Measurements from ENCODE around the gene CRNKL1.
A peak's percentile ranks its signal among the peaks of the same experiment; 100 is the strongest.

CRNKL1 gene

DNA sequence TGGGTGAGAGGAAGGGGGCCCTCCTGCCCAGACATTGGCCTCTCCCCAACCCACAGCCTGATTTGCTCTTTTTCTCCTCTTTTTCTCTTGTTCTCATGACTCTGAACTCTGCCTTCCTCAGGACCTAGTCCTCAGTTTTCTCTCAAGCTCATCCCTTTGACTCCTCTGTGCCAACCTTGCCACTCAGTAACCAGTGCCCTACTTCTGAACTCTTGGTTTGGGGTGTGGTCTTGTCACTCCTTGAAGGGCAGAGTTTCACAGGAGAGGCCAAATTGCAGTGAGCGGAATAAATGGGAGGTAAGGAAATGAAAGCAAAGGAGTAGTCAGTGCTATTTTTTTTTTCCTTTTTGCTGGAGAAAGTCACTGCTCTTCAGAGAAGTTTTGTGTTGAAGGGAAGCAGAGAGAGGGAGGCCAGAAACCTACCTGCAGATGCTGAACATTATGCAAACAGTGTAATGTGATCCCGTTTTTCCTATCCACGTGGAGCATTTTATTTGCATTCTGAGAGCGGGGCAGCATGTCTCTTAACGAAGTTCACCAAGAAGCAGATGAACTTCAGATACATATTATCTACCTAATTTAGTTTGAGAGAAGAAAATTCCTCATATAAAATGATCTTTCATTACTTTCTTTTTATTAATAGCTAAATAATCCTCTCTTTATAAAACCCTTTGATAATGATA is 27.0 kb upstream of the CRNKL1 start:
- Histone ChIP-seq H3K4me1 (ENCODE audit: insufficient read depth, low read length) (peaks cover 6% of the 10 kb centered on the region), H3K36me3 (ENCODE audit: insufficient read depth, low read length) (no peaks in the 10 kb centered on the region), H3K9me3 (ENCODE audit: low read length) (no peaks in the 10 kb centered on the region), H3K27me3 (ENCODE audit: insufficient read depth, low read length) (peaks cover 3% of the 10 kb centered on the region), H3K4me3 (ENCODE audit: low read length) (no peak overlapping the region), H2AFZ (ENCODE audit: low read depth, low read length) (no peak overlapping the region)

DNA sequence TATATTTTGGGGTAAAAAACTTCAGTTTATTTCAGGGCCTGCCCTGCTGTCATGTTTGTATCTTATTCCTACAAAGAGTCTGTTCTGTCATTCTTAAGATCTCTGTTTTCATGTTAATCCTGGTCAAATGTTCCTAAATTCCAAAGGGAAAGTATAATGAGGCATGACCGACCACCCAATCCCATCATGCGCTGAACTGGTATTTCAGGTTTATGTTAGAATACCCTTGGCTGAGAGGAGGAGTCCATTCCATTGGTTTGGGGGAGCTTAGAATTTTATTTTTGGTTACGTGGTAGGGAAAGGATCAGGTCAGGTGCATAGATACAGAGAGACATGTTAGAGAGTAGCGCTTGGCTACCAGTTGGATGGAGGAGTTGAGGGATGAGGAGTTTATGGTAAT is 25.8 kb upstream of the CRNKL1 start:
- H2AFZ ChIP-seq (ENCODE audit: low read depth, low read length) = no peak overlapping the region
- no peaks in the 10 kb centered on the region for H3K36me3 ChIP-seq (ENCODE audit: insufficient read depth, low read length)
- peaks cover 17% of the 10 kb centered on the region for H3K4me1 ChIP-seq (ENCODE audit: insufficient read depth, low read length)
- no peak overlapping the region for H3K4me3 ChIP-seq (ENCODE audit: low read length)
- H3K27me3 ChIP-seq (ENCODE audit: insufficient read depth, low read length) = peaks cover 3% of the 10 kb centered on the region
- no peaks in the 10 kb centered on the region for H3K9me3 ChIP-seq (ENCODE audit: low read length)

DNA sequence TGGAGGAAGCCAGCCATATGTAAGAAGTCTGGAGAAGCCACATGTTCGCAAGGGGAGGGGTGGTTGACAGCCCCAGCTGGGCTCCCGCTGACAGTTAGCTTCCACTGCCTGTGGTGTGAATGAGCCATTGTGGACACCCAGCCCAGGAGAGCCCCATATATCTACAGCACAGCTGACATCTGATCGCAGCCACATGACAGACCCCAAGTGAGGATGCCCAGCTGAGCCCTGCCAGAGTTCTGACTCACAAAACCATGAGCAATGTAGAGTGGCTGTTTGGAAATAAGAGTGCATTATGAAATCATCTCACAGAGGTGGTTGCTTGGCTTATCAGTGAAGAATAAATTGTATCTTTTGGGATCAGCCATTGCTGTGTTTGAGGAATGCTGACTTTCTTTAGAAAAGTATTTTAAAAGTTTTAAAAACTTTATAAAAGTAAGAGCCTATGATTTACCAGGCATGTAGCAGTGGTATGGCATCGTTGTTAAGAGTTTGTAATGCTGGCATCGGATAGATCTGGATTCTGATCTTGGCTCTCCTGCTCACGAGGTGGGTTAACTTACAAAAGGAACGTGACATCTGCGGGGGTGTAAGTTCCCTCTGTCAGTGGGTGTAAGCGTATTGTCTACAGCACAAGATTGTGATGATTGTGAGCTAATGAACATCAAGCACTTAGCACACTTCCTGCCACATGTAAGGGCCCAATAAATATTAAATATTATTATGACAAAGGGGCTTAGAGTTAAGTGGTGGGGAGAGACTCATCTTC is 24.2 kb upstream of the CRNKL1 start:
- Histone ChIP-seq H3K27me3 (ENCODE audit: insufficient read depth, low read length) (no peaks in the 10 kb centered on the region), H3K9me3 (ENCODE audit: low read length) (no peaks in the 10 kb centered on the region), H3K4me3 (ENCODE audit: low read length) (no peak overlapping the region), H3K36me3 (ENCODE audit: insufficient read depth, low read length) (no peaks in the 10 kb centered on the region), H3K4me1 (ENCODE audit: insufficient read depth, low read length) (peaks cover 17% of the 10 kb centered on the region), H2AFZ (ENCODE audit: low read depth, low read length) (no peak overlapping the region)

DNA sequence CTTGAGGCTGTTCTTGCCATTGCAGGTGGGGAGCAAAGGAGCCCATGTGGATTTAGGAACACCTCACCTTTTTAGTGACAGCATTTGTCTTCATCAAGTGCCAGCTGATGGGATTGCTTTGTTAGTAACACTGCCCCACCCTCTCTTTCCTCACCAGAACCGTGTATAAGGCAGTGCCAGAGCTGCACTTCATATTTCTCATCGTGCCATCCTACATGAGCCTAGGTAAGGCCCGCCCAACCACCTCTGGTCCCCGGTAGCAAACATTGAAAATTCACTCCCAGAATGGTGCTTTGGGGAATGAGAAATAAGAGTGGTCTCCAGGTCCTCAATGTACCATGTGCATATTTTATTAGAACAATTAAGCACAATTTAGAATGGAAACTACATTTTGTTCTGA is 22.8 kb upstream of the CRNKL1 start:
- Histone ChIP-seq H3K27me3 (ENCODE audit: insufficient read depth, low read length) (no peaks in the 10 kb centered on the region), H2AFZ (ENCODE audit: low read depth, low read length) (no peak overlapping the region), H3K9me3 (ENCODE audit: low read length) (no peaks in the 10 kb centered on the region), H3K36me3 (ENCODE audit: insufficient read depth, low read length) (no peaks in the 10 kb centered on the region), H3K4me3 (ENCODE audit: low read length) (no peak overlapping the region), H3K4me1 (ENCODE audit: insufficient read depth, low read length) (peaks cover 17% of the 10 kb centered on the region)

DNA sequence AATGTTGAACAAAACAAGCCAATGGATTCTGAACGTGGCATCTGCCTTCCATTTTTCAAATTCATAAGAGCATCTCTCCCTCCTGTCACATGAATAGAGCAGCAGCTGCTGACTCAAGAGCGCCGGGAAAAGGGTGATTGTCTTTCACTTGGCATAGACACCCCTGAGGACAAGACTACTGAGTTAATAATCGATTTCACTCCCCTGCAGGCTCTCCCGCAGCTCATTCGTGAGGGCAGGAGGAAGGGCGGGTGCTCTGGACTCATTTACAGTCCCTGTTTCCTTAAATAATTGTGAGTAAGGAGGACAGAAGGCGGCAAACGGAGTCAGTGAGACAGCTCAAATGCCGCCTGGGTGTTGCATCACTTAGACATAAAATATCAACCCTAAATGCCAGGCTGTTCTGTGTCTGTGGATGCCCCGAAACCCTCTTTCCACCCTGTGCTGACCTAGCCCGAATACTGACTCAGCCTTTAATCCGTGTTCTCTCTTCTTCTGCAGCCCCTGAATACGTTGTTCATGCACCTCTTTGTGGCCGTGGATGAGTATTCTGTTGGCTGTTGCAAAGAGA is 21.6 kb upstream of the CRNKL1 start:
- Histone ChIP-seq H3K36me3 (ENCODE audit: insufficient read depth, low read length) (no peaks in the 10 kb centered on the region), H3K4me1 (ENCODE audit: insufficient read depth, low read length) (peaks cover 17% of the 10 kb centered on the region), H3K9me3 (ENCODE audit: low read length) (no peaks in the 10 kb centered on the region), H2AFZ (ENCODE audit: low read depth, low read length) (peak overlapping the region; percentile 8), H3K27me3 (ENCODE audit: insufficient read depth, low read length) (no peaks in the 10 kb centered on the region), H3K4me3 (ENCODE audit: low read length) (no peak overlapping the region)

DNA sequence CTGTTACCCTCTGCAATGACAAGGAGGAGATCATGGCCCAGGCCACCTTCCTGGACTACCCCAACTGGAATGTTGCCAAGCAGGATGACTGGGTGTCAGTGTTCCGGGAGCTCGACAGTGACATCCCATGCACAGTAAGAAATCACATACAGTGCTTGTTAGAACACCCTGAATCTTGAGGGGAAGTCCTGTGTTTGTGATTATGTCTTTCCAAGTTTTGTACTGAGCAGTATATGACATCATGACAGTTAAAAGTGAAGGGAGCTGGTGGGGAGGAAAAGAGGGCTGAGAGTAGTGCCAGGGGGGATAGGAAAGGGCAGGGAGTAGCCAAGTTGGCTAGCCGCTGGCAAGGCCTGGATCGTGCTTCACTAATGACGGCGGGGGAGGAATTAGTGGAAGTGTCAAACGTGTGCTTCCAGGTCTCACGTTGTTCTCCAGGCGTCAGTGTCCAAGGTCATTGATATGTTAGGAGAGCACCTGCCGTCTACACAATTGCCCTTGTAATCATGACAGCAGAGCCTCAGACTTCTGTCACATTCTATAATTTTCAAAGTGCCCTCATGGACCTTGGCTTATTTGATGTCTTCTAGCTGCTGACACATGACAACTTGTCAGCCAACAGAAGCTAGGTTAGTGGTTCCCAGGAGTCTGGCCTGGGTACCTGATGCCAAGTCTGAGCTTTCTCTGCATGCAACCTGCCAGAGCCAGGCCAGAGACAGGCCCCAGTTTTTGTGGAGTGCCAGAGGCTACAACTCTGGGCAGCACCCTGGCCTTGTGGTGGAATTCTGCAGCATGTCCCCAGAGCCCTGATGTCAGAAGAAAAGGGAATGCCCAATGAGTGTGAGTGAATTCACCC is 18.8 kb upstream of the CRNKL1 start:
- H2AFZ ChIP-seq (ENCODE audit: low read depth, low read length) = no peak overlapping the region
- H3K36me3 ChIP-seq (ENCODE audit: insufficient read depth, low read length) = no peaks in the 10 kb centered on the region
- no peaks in the 10 kb centered on the region for H3K9me3 ChIP-seq (ENCODE audit: low read length)
- H3K27me3 ChIP-seq (ENCODE audit: insufficient read depth, low read length) = peaks cover 3% of the 10 kb centered on the region
- H3K4me3 ChIP-seq (ENCODE audit: low read length) = no peak overlapping the region
- H3K4me1 ChIP-seq (ENCODE audit: insufficient read depth, low read length) = peaks cover 17% of the 10 kb centered on the region

DNA sequence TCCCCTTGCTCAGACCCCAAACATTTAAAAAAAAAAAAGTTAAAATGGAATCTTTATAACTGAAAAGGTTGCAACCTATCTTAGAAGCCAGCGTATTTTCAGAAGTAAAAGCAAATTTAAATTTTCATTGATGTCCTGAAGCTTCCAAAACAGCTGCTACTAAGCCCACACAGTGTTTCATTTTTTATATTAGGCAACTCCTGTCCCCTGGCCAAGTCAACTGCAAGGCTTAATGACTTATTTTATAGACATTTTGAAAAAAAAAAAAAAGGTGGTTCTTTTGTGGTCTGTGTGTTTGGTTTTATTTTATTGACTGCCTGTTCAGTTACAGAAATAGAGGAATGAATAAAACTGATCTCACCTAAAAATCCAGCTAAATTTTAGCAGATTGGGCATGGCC is 13.1 kb upstream of the CRNKL1 start:
- H3K4me3 ChIP-seq (ENCODE audit: low read length) = no peak overlapping the region
- no peaks in the 10 kb centered on the region for H3K9me3 ChIP-seq (ENCODE audit: low read length)
- peaks cover 3% of the 10 kb centered on the region for H3K27me3 ChIP-seq (ENCODE audit: insufficient read depth, low read length)
- no peaks in the 10 kb centered on the region for H3K4me1 ChIP-seq (ENCODE audit: insufficient read depth, low read length)
- no peak overlapping the region for H2AFZ ChIP-seq (ENCODE audit: low read depth, low read length)
- H3K36me3 ChIP-seq (ENCODE audit: insufficient read depth, low read length) = no peaks in the 10 kb centered on the region

DNA sequence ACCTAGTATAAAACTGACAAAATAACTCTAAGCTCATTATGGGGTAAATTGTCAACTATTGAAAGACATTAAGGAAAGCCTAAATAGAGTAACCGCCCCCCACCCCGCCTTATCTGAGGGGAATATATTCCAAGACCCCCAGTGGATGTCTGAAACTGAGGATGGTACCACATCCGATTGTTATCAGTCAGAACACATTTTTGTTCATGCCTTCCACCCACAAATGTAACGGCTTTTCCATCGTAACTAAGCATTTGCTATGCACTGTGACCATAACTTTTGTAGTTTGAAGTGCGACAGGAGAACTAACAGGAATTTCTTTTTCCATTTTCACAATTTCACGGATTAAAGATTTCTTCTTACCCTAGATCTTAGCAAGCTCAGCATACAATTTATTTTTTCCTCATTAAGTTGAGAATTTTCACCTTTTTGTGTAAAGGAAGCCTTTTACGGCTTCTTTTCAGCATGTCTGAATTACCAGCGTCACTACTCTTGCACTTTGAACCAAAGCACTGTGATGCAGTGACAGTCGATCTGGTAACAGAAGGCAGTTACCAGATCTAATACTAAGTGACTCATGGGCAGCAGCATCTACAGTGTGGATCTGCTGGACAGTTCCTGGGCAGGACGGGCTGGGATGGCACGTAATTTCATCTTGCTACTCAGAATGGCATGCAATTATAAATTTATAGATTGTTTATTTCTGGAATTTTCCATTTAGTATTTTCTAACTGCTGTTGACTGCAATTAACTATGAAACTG is 11.9 kb upstream of the CRNKL1 start:
- Histone ChIP-seq H3K9me3 (ENCODE audit: low read length) (no peaks in the 10 kb centered on the region), H3K27me3 (ENCODE audit: insufficient read depth, low read length) (peaks cover 3% of the 10 kb centered on the region), H3K4me3 (ENCODE audit: low read length) (no peak overlapping the region), H2AFZ (ENCODE audit: low read depth, low read length) (no peak overlapping the region), H3K4me1 (ENCODE audit: insufficient read depth, low read length) (no peaks in the 10 kb centered on the region), H3K36me3 (ENCODE audit: insufficient read depth, low read length) (no peaks in the 10 kb centered on the region)

DNA sequence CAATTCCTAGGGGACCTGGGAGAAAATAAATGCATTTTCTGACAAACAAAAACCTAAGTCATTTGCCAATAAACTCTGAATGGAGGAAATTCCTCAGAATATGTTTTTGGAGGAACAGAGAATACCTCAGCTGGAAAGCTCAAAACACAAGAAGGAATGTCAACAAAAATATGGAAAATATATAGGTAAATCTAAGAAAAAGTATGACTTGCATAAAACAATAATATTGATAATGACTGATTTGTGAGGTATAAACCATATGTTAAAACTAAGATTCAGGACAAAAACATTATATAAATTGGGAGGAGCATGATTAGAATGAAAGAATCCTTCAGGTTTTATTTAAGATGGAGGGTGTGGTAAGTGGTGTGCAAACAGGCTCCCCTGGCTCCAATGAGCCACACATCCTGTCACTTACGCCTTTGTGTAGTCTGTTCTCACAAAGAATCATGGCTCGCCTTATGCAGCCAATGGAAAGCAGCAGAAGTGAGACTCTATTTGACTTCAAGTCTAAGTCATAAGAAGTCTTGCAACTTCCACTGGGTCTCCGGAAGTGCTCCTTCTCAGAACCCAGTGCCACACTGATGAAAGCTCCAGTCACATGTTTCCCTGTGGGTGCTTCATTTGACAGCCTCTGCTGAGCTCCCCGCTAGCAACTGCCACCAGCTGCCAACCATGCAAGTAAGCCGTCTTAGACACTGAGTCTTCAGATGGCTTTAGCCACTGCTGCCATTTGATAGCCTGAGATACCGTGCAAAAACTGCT is 8.2 kb upstream of the CRNKL1 start:
- Histone ChIP-seq H3K9me3 (ENCODE audit: low read length) (no peaks in the 10 kb centered on the region), H3K36me3 (ENCODE audit: insufficient read depth, low read length) (no peaks in the 10 kb centered on the region), H3K4me3 (ENCODE audit: low read length) (no peak overlapping the region), H3K4me1 (ENCODE audit: insufficient read depth, low read length) (no peaks in the 10 kb centered on the region), H2AFZ (ENCODE audit: low read depth, low read length) (no peak overlapping the region), H3K27me3 (ENCODE audit: insufficient read depth, low read length) (no peaks in the 10 kb centered on the region)

DNA sequence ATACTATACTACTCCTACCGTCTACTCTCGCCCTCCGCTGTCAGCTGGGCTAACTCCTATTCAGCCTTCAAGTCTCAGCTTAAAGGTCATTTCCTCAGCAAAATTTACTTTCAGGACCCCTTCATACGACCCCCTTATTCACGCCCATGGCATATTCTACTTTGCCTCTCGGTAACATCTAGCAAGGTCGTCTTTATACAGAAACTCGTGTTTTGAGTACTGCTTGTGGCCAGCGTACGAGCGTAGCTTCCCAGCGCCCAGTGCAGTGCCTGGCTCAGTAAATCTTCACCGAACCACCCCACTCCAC is 546 bp downstream of the CRNKL1 start:
- Histone ChIP-seq H3K9me3 (ENCODE audit: low read length) (no peaks in the 10 kb centered on the region), H3K27me3 (ENCODE audit: insufficient read depth, low read length) (no peaks in the 10 kb centered on the region), H3K36me3 (ENCODE audit: insufficient read depth, low read length) (peaks cover 34% of the 10 kb centered on the region), H3K4me1 (ENCODE audit: insufficient read depth, low read length) (peaks cover 12% of the 10 kb centered on the region), H3K4me3 (ENCODE audit: low read length) (peak overlapping the region; percentile 76), H2AFZ (ENCODE audit: low read depth, low read length) (peak overlapping the region; percentile 91)

DNA sequence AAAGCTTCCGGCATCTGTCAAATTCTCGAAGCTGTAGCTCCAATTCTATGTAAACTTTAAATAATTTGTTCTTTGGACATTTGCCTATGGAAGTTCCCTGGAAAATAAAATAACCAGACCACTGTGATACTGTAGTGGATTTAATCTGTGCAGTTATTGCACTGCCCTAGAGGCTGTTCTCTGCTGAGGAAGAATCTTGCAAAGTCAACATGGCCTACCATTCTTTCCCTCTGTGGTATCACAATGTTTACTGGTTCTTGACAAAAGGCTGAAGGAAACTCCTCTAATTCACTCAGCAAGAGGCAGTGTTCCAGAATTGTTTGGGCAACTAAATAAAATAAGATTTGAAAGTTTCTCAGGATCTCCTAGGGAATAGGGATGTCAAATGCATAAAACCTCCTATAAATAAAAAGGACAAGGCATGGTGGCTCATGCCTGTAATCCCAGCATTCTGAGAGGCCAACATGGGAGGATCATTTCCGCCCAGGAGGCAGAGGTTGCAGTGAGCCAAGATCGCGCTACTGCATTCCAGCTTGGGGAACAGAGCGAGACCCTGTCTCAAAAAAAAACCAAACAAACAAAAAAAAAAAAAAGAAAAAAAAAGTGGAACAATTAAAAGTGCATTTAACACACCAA is 12.4 kb downstream of the CRNKL1 start:
- Histone ChIP-seq H3K4me3 (ENCODE audit: low read length) (no peak overlapping the region), H3K4me1 (ENCODE audit: insufficient read depth, low read length) (peaks cover 4% of the 10 kb centered on the region), H2AFZ (ENCODE audit: low read depth, low read length) (no peak overlapping the region), H3K9me3 (ENCODE audit: low read length) (no peaks in the 10 kb centered on the region), H3K36me3 (ENCODE audit: insufficient read depth, low read length) (peaks cover 90% of the 10 kb centered on the region), H3K27me3 (ENCODE audit: insufficient read depth, low read length) (no peaks in the 10 kb centered on the region)

DNA sequence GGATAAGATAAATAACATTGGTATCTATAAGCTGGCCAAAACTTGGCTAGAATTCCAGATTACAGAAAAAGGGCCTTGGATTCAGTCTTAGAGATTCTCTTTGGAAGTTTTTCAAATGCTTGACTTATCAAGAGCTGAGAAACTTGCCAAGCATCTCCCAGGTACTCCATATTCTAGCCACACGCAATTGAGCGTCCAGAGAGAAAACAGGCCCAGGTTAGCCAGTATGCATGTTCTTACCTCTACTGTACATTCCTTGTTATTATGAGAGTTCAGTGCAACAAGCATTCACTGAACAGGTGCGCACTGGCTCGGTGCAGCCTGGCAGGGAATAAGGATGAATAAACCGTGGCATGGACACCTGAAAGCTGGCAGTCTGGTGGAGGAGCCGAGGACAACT is 13.7 kb downstream of the CRNKL1 start:
- Histone ChIP-seq H3K9me3 (ENCODE audit: low read length) (no peaks in the 10 kb centered on the region), H2AFZ (ENCODE audit: low read depth, low read length) (no peak overlapping the region), H3K36me3 (ENCODE audit: insufficient read depth, low read length) (peaks cover 96% of the 10 kb centered on the region), H3K27me3 (ENCODE audit: insufficient read depth, low read length) (no peaks in the 10 kb centered on the region), H3K4me1 (ENCODE audit: insufficient read depth, low read length) (peaks cover 4% of the 10 kb centered on the region), H3K4me3 (ENCODE audit: low read length) (no peak overlapping the region)

Data from neuron (in vitro differentiated cells).